Large intestine (tissue), 3 donors: ENCODE data around the gene ACOT4. TPM values are rescaled to one million over a fixed set of nuclear protein-coding genes. Genes with fewer than 3 reads are reported as not detected.
"Not testable (repeated sequence)": the region's sequence is repeated elsewhere in the genome, so short reads cannot be mapped to it uniquely, and the experiment has no call there.

Experiments
- DNase-seq, 2 donors: peaks; one replicate each; pipeline versions ENCODE4 v3.0.0 to v3.0.0-alpha.2; 2013
- H3K27ac ChIP-seq: one replicate; pipeline ENCODE4 v1.5.1; 2013; ENCODE audit warnings: low read length
- H3K27me3 ChIP-seq: 2 replicates; pipeline ENCODE4 v1.6.1; 2013; ENCODE audit warnings: low read length; ENCODE audit not compliant: control insufficient read depth, insufficient read depth
- H3K36me3 ChIP-seq: 2 replicates; pipeline ENCODE4 v1.6.1; 2013; ENCODE audit warnings: low read length; ENCODE audit not compliant: control insufficient read depth, insufficient read depth
- H3K4me1 ChIP-seq: one replicate; pipeline ENCODE4 v1.6.1; 2013; ENCODE audit warnings: low read length; ENCODE audit not compliant: control insufficient read depth, insufficient read depth
- H3K4me3 ChIP-seq: one replicate; pipeline ENCODE4 v1.5.1; 2013; ENCODE audit warnings: low read length
- H3K9me3 ChIP-seq: one replicate; pipeline ENCODE4 v1.6.1; 2013; ENCODE audit warnings: mild to moderate bottlenecking, low read depth, low read length, moderate library complexity; ENCODE audit not compliant: control insufficient read depth
- WGBS: methylation state at CpG from one replicate; pipeline ENCODE4 v1.1.5; 2013; ENCODE audit warnings: low lambda C conversion rate; ENCODE audit not compliant: insufficient coverage; 5-methylcytosine and 5-hydroxymethylcytosine counted together
- polyA plus RNA-seq: library from polyadenylated mRNA; unstranded; fragments of 120-200 nt; gene quantifications from one replicate; pipeline ENCODE4 v1.2.1, GENCODE V29; 2013

The ACOT4 gene
- polyA plus RNA-seq, 1 donor, result 2.4 TPM

- WGBS, result 100% methylated on average over 1 of the region's 2 CpGs
- no peaks in the 10 kb centered on the region for H3K4me1 ChIP-seq
- no peak overlapping the region for H3K4me3 ChIP-seq
- H3K27ac ChIP-seq, result no peak overlapping the region
- DNase-seq, result no peak
- no peaks in the 10 kb centered on the region for H3K27me3 ChIP-seq
- no peaks in the 10 kb centered on the region for H3K36me3 ChIP-seq
- no peaks in the 10 kb centered on the region for H3K9me3 ChIP-seq
These were observed 35.5 kb downstream of the ACOT4 start for GRCh38 chr14:73627151-73627558.

- Histone ChIP-seq H3K4me3 (no peak overlapping the region), H3K27ac (no peak overlapping the region), H3K4me1 (peaks cover 6% of the 10 kb centered on the region), H3K9me3 (no peaks in the 10 kb centered on the region), H3K27me3 (peaks cover 17% of the 10 kb centered on the region), H3K36me3 (no peaks in the 10 kb centered on the region)
- DNase-seq, result no peak
- 58% methylated on average over 5 of the region's 10 CpGs for WGBS
These were observed 38.5 kb downstream of the ACOT4 start for GRCh38 chr14:73630009-73630780.

- Histone ChIP-seq H3K9me3 (no peaks in the 10 kb centered on the region), H3K27ac (no peak overlapping the region), H3K4me3 (peak overlapping the region; percentile 69), H3K4me1 (peaks cover 8% of the 10 kb centered on the region), H3K27me3 (peaks cover 17% of the 10 kb centered on the region), H3K36me3 (no peaks in the 10 kb centered on the region)
- DNase-seq, result peak; percentile 41 to 73
- WGBS, result 47% methylated on average over 3 of the region's 44 CpGs
These were observed 41.7 kb downstream of the ACOT4 start for GRCh38 chr14:73633116-73634010.

- no peak overlapping the region for H3K27ac ChIP-seq
- WGBS, result no CpG with 5 or more reads among the region's 53 CpGs
- DNase-seq, result peak in 1 of 2 donors; percentile 47
- peak overlapping the region; percentile 69 for H3K4me3 ChIP-seq
- H3K27me3 ChIP-seq, result peaks cover 17% of the 10 kb centered on the region
- H3K9me3 ChIP-seq, result no peaks in the 10 kb centered on the region
- peaks cover 8% of the 10 kb centered on the region for H3K4me1 ChIP-seq
- no peaks in the 10 kb centered on the region for H3K36me3 ChIP-seq
These were observed 42.5 kb downstream of the ACOT4 start for GRCh38 chr14:73634011-73634833.

GRCh38 chr14:73636355-73636754 is 44.7 kb downstream of the ACOT4 start:
- H3K27me3 ChIP-seq, result peaks cover 17% of the 10 kb centered on the region
- H3K27ac ChIP-seq, DNase-seq, H3K4me1 ChIP-seq, H3K36me3 ChIP-seq, H3K4me3 ChIP-seq, H3K9me3 ChIP-seq: not testable (repeated sequence)
- no CpG with 5 or more reads among the region's 10 CpGs for WGBS

GRCh38 chr14:73637830-73638229 is 46.2 kb downstream of the ACOT4 start:
- WGBS, result 22% methylated on average over 1 of the region's 5 CpGs
- H3K4me1 ChIP-seq, result peaks cover 8% of the 10 kb centered on the region
- DNase-seq, result no peak
- no peak overlapping the region for H3K4me3 ChIP-seq
- H3K36me3 ChIP-seq, result no peaks in the 10 kb centered on the region
- no peak overlapping the region for H3K27ac ChIP-seq
- H3K27me3 ChIP-seq, result peaks cover 17% of the 10 kb centered on the region
- H3K9me3 ChIP-seq, result no peaks in the 10 kb centered on the region

- peaks cover 8% of the 10 kb centered on the region for H3K4me1 ChIP-seq
- no peaks in the 10 kb centered on the region for H3K27me3 ChIP-seq
- H3K4me3 ChIP-seq, result no peak overlapping the region
- DNase-seq, result no peak
- H3K27ac ChIP-seq, result no peak overlapping the region
- WGBS, result 91% methylated on average over 4 of the region's 5 CpGs
- H3K36me3 ChIP-seq, result no peaks in the 10 kb centered on the region
- H3K9me3 ChIP-seq, result no peaks in the 10 kb centered on the region
These were observed 49.2 kb downstream of the ACOT4 start for GRCh38 chr14:73640796-73641365.

GRCh38 chr14:73644531-73645247 is 53.0 kb downstream of the ACOT4 start, which contains the start of gene DNAL1:
TSS of gene DNAL1 (plus strand) at chr14:73644986. CDS start at chr14:73645040, 54 bp downstream.
- Histone ChIP-seq H3K4me3 (peak within 1 kb of the TSS; percentile 65), H3K9me3 (no peaks in the 10 kb centered on the region), H3K36me3 (no peaks in the 10 kb centered on the region), H3K27me3 (no peaks in the 10 kb centered on the region), H3K27ac (peak within 1 kb of the TSS; percentile 79), H3K4me1 (peaks cover 6% of the 10 kb centered on the region)
- no CpG with 5 or more reads among the region's 43 CpGs for WGBS
- peak; percentile 89 to 90 for DNase-seq

GRCh38 chr14:73645248-73645610 is 53.6 kb downstream of the ACOT4 start:
- 0% methylated on average over 2 of the region's 7 CpGs for WGBS
- H3K27ac ChIP-seq, result no peak overlapping the region

More at GRCh38 chr14:73645248-73645610, 53.6 kb downstream of the ACOT4 start:
- no peaks in the 10 kb centered on the region for H3K36me3 ChIP-seq
- no peak for DNase-seq
- H3K4me1 ChIP-seq, result peaks cover 6% of the 10 kb centered on the region
- H3K9me3 ChIP-seq, result no peaks in the 10 kb centered on the region
- peak overlapping the region; percentile 65 for H3K4me3 ChIP-seq
- H3K27me3 ChIP-seq, result no peaks in the 10 kb centered on the region
